HG03558 (cell line): ENCODE measurements around the gene AKR1A1.
"Not testable (repeated sequence)": the region's sequence is repeated elsewhere in the genome, so short reads cannot be mapped to it uniquely, and the experiment has no call there.

Experiments
- ATAC-seq: cut with Tn5 transposase; IDR thresholded peaks from one replicate; pipeline ENCODE4 v1.9.1; 2021; ENCODE audit warnings: moderate number of reproducible peaks; ENCODE audit not compliant: unreplicated experiment; ENCODE audit errors: extremely low read depth

The AKR1A1 gene

GRCh38 chr1:45522324-45523104, 28.1 kb upstream of the AKR1A1 start:
- no peak for ATAC-seq

- not testable (repeated sequence) for ATAC-seq
Measured at GRCh38 chr1:45523516-45523915, 27.1 kb upstream of the AKR1A1 start.

DNA sequence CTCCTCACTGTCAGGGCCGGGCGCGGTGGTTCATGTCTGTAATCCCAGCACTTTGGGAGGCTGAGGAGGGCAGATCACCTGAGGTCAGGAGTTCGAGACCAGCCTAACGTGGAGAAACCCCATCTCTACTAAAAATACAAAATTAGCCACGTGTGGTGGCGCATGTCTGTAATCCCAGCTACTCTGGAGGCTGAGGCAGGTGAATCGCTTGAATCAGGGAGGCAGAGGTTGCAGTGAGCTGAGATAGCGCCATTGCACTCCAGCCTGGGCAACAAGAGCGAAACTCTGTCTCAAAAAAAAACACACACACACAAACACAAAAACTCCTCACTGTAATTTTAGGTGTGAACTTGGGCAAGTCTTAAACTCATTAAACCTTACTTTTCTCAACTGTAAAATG, 26.7 kb upstream of the AKR1A1 start:
- not testable (repeated sequence) for ATAC-seq

DNA sequence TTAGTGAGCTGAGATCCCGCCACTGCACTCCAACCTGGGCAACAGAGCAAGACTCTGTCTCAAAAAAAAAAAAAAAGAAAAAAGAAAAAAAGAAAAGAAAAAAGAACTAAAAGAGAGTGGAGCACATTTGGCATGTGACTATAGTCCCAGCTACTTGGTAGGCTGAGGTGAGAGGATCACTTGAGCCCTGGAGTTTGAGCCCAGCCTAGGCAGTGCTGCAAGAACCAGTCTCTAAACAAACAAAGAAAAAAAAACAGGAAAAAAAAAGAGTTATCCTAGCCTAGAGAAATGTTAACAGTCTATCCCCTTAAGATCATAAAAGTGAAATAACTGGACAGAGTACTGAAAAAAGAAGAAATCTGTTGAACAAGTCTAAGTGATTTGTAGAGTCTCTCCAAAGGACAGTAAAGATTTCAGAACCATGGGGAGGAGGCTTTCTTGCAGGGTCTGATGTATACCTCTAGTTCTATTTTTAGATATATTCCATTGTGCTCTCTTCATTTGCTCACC, 24.4 kb upstream of the AKR1A1 start:
- no peak for ATAC-seq

DNA sequence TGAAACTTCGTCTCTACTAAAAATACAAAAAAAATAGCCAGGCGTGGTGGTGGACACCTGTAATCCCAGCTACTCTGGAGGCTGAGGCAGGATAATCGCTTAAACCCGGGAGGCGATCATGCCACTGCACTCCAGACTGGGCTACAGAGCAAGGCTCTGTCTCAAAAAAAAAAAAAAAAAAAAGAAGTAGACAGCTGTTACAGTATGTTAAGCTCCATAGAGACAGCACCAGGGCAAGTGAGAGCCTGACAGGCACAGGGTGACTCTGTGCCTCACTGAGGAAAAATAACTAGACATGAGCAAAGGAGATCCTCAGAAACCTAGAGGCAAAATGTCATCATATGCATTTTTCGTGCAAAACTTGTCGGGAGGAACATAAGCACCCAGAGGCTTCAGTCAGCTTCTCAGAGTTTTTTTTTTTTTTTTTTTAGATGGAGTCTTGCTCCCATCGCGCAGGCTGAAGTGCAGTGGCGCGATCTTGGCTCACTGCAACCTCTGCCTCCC, 19.9 kb upstream of the AKR1A1 start:
- no peak for ATAC-seq

GRCh38 chr1:45531873-45532272, 18.8 kb upstream of the AKR1A1 start:
- ATAC-seq, result no peak

DNA sequence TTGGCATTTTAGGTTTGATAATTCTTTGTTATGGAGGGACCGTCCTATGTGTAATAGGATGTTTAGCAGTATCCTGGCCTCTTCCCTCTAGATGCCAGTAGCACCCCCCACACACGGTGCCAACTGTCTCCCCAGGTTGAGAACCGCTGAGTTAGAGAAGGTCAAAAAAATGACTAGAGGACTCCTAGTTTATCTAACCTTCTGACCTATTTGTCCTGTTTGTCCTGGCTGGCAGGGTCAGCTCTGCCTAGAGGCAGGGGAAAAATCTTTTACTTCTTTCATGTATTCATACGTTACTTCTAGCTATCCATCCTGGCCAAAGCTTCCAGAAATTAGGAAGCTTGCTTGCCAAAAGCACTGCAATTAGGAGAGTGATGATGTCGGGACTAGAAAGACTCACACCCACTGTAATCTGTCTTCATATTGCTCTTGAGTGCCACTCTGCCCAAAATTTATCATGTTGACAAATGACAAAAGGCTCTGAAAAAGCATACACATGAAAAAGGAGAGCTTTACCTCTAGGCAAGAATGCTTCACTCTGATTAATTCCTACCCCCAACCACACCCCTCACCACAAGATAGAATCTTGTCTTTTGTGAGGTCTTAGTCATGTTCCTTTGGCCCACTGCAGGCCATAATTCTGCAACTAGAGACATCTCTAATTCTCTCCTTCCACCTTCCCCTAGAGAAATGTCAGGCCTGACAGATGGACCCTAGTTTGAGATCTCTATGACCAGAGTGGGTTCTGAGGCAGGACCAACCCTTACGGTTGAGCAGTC, 14.4 kb upstream of the AKR1A1 start:
- ATAC-seq, result no peak

- ATAC-seq, result no peak
Measured at GRCh38 chr1:45536886-45537285, 13.7 kb upstream of the AKR1A1 start.

- ATAC-seq, result no peak
Measured at GRCh38 chr1:45541193-45541592, 9.4 kb upstream of the AKR1A1 start.

- ATAC-seq, result no peak
Measured at GRCh38 chr1:45542591-45542990, 8.0 kb upstream of the AKR1A1 start.

DNA sequence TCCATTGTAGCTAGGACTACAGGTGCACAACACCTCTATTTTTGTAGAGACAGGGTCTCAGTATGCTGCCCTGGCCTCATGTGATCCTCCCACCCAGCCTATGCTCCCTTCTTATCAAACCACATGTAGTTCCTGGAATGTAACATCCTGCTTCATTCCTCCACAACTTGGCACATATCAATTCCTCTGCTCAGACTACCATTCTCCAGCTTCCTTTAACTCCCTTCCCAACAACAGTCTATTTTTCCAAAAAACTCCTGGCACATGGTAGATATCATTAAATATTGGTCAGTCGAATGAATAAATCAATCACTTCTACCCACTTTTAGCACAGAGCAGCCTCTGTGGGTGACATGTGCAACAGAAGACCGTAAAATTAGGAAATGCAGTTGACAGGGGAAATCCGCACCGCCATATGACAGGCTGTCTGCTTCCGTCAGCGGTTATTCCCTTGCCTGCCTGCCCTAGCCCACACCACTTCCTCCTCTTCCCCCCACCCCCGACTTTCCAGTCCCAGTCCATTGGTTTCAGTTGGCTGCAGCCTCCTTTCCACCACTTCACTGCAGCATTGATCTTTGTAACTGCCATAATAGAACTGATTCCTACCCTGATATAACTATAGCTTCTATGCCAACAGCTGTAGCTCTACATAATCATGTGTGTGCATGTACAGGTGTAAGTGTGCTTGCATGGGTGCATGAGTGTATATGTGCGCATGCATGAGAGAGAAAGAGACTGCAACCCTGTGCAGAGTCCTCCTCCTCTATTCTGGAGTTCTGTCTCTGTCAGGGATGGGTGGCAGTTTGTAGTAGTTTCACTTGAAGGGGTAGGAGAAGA, 6.8 kb upstream of the AKR1A1 start:
- no peak for ATAC-seq

- ATAC-seq, result no peak
Measured at GRCh38 chr1:45544530-45544929, 6.1 kb upstream of the AKR1A1 start.

DNA sequence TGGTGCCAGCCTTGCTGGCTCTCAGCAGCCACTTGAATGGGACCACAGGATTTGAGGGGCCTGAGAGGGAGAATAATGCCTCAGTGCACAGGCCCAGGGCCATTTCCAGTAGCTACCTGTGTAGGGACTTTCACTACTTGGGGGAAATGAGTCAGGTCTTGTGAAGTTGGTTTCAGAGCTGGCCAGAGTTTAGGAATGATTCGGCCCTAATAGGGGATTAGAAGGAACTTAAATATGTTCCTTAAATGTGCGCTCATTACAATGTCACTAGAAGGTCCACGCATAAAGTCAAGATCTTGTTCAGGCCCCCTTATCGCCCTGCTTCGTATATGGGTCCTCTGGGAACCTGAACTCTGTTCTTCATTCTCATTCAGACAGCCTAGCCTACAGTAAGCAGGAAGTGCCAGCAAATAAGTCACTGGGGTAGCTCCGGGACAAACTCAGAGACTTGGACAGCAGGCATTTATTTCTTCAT, 5.6 kb upstream of the AKR1A1 start:
- ATAC-seq, result no peak

DNA sequence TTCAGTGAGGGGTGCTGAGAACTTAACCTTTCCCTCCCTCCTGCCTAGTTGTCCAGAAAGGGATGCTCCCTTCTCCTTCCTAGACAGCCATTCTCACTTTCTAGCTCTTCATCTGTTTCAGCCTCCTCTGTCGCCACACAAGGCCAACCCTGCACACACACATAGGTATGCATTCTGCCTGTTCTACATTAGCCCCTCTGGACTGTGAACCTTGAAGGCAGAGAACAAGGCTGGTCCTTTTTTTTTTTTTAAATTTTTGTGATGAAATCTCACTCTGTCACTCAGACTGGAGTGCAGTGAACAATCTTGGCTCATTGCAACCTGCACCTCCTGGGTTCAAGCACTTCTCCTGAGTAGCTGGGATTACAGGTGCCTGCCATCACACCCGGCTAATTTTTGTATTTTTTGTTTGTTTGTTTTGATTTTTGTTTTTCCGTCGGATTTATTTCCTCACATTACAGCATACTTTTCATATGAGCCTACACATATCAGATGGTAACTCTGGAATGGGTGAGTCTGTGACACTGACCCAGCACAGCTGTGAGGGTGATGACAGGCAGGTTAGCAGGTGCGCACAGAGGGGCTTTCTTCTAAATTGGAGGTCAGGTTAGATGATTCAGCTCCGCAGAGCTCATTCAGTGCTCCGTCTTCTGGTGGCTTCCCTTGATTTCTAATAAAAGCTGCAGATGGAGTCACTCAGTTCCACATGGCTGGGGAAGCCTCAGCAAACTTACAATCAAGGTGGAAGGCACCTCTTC, 4.9 kb upstream of the AKR1A1 start:
- ATAC-seq, result no peak

DNA sequence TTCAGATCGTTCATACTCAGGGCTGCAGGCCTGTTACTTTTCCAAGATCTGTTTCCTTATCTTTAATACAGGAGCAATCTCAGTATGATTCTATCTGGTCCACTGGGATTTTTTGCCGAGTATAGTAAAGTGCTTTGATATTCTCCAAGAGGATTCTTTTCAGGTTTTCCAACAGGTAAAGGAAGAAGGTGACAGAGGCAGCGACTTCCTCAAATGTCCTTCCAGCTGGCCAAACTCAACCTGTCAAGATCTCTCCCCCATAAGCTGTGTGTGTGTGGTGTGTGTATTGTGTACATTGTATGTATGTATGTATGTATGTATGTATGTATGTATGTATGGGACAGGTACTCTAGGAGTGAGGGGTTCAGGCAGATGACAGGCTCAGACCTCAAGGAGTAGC, 1.1 kb downstream of the AKR1A1 start:
- ATAC-seq, result no peak

DNA sequence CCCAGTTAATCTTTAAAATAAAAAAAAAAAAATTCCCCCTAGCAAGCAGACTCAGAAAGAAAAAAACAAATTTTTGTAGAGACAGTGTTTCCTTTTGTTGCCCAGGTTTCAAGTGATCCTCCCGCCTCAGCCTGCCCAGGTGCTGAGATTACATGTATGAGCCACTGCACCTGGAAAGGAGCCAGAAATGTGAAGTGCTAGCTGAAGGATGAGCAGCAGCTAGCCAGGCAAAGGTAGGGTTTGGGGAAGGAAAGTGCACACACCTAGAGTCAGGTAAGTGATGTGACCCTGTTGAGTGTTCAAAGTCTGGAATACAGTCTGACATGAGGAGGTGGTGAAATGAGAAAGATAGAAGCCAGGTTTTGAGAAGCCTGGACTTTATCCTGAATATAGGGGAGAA, 1.7 kb downstream of the AKR1A1 start:
- ATAC-seq, result no peak

DNA sequence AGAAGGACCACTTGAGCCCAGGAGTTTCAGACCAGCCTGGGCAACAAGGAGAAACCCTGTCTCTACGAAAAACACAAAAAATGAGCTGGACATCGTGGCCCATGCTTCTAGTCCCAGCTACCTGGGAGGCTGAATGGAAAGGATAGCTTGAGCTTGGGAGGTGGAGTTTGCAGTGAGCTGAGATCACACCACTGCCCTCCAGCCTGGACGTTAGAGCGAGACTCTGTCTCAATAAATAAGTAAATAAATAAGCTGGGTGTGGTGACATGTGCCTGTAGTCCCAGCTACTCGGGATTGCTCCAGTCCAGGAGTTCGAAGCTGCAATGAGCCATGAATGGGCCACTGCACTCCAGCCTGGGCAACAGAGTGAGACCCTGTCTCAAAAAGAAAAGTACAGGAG, 3.6 kb downstream of the AKR1A1 start:
- ATAC-seq, result no peak

DNA sequence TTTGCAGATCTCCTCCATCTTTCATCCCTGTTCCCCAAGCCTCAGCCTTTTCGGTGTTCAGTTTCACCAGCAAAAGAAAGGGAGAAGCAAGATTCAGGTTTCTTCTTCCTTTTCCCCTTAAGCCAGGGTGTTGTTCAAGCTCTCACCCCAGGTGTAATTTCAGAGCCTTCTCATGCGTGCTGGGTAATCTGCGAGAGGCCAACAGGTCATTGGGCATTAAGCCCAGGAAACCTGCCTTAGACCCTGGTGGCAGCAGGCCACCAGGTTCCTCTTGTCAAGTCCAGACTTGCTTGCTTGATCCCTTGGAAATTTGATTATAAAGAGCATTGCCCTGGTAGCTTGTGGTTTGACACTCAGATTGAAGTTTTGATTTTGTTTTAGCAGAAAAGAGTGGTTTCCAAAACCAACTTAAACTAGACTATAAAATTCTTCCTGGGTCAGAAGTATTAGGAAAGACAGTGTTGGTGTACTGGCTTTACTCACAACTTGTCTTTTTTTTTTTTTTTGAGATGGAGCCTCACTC, 6.9 kb downstream of the AKR1A1 start:
- ATAC-seq, result no peak

- no peak for ATAC-seq
Measured at GRCh38 chr1:45563843-45564242, 13.2 kb downstream of the AKR1A1 start.
